Adrenal gland (tissue), 12 donors: ENCODE data around the gene TBRG4. TPM values are rescaled to one million over a fixed set of nuclear protein-coding genes. Genes with fewer than 3 reads are reported as not detected.

ENCODE experiments used
- DNase-seq, 7 donors: peaks; one replicate each; pipeline ENCODE4 v3.0.0-alpha.2; 2019 to 2020
- H3K27ac ChIP-seq, 5 donors: fragments of 200-600 bp; sonication (generic) in 4 of 5; 1 replicate in 3 of 5; 2 replicates in 2 of 5; pipeline versions ENCODE4 v1.5.1 to v1.8.0; 2016 to 2020; ENCODE audit warnings: mild to moderate bottlenecking in 1 of 5
- H3K27me3 ChIP-seq: fragments of 200-600 bp; 2 replicates; pipeline ENCODE4 v1.8.0; 2021
- H3K36me3 ChIP-seq, 2 donors: fragments of 200-600 bp; replicated peaks in 1 of 2; 1 replicate in 1 of 2; 2 replicates in 1 of 2; pipeline versions ENCODE4 v1.5.1 to v1.8.0; 2018 to 2022
- H3K4me1 ChIP-seq, 2 donors: fragments of 200-600 bp; replicated peaks in 1 of 2; 1 replicate in 1 of 2; 2 replicates in 1 of 2; pipeline versions ENCODE4 v1.5.1 to v1.8.0; 2018 to 2021
- H3K4me3 ChIP-seq, 4 donors: fragments of 200-600 bp; sonication (generic) in 3 of 4; one replicate each; pipeline ENCODE4 v1.5.1; 2016 to 2018
- H3K9me3 ChIP-seq, 3 donors: fragments of 200-600 bp; sonication (generic) in 1 of 3; replicated peaks in 1 of 3; 1 replicate in 2 of 3; 2 replicates in 1 of 3; pipeline versions ENCODE4 v1.5.1 to v1.8.0; 2016 to 2021
- CTCF ChIP-seq, 6 experiments: fragments of 450-650 bp in 4 of 6; fragments of 200-600 bp in 2 of 6; sonication (generic) in 1 of 6; IDR thresholded peaks; 1 replicate in 5 of 6; 2 replicates in 1 of 6; pipeline versions ENCODE4 v1.5.1 to v1.8.0; 2016 to 2021; ENCODE audit warnings: antibody characterized with exemption in 6 of 6, mild to moderate bottlenecking in 2 of 6, moderate library complexity in 1 of 6
- POLR2A ChIP-seq, 2 donors: fragments of 450-650 bp; IDR thresholded peaks; one replicate each; pipeline ENCODE4 v1.6.1; 2017; ENCODE audit warnings: antibody characterized with exemption in 2 of 2, mild to moderate bottlenecking in 2 of 2, moderate library complexity in 1 of 2
- WGBS, 4 donors: extraction: QIAGEN DNeasy Blood & Tissue Kit in 2 of 4; methylation state at CpG; one replicate each; pipeline versions ENCODE4 v1.1.5 to v1.1.7; 2013 to 2017; 5-methylcytosine and 5-hydroxymethylcytosine counted together
- intact Hi-C, 2 donors: fragments of 100-400 bp; cut with DNase I; formaldehyde crosslinking; loops; one replicate each; pipeline versions ENCODE4 v1.14.1 to v1.15.0; 2022 to 2023
- polyA plus RNA-seq, 3 donors: library from polyadenylated mRNA; stranded (reverse); fragments of 200-250 nt in 2 of 3; fragments of 350-450 nt in 1 of 3; fragmentation: Illumina TruSeq in 1 of 3; extraction: RNeasy Lipid Tissue Mini Kit (QIAGEN cat#74804) in 1 of 3; gene quantifications; one replicate each; pipeline ENCODE4 v1.2.3, GENCODE V29; 2013 to 2014
- total RNA-seq, 9 donors: library from RNA; depleted of rRNA in 4 of 9; stranded (reverse); fragments of >200 nt in 4 of 9; fragments of 120-200 nt in 1 of 9; fragmentation: NEBNext Ultra II Directional in 1 of 9; extraction: Animal tissue kit (Norgen Biotek cat#: 25700) in 1 of 9; gene quantifications; one replicate each; pipeline versions ENCODE4 v1.1.0 to v1.2.4, GENCODE V29; 2013 to 2023
- donor health status: healthy with polysubstance abuse.
- donor health status: Bipolar disorder and iron deficiency.
- donor health status: DM: yes; HTN: yes; CAD: no.
- donor health status: DM: no; HTN: no; CAD: no.
- donor health status: DM: no; HTN: no; CAD: no.
- donor health status: DM: yes; HTN: yes; CAD: no.

Gene TBRG4
- total and polyA plus RNA-seq, 12 donors: 41.4 to 85.8 (median 58.0) TPM

GRCh38 chr7:45082831-45083331, 28.6 kb downstream of the TBRG4 start:
- no peak overlapping the region for H3K27ac ChIP-seq
- intact Hi-C loops: loop anchor here in 1 of 2 donors (1.0 kb wide), 1 partner anchor 40 kb away; no protein-coding TSS in a partner anchor

DNA sequence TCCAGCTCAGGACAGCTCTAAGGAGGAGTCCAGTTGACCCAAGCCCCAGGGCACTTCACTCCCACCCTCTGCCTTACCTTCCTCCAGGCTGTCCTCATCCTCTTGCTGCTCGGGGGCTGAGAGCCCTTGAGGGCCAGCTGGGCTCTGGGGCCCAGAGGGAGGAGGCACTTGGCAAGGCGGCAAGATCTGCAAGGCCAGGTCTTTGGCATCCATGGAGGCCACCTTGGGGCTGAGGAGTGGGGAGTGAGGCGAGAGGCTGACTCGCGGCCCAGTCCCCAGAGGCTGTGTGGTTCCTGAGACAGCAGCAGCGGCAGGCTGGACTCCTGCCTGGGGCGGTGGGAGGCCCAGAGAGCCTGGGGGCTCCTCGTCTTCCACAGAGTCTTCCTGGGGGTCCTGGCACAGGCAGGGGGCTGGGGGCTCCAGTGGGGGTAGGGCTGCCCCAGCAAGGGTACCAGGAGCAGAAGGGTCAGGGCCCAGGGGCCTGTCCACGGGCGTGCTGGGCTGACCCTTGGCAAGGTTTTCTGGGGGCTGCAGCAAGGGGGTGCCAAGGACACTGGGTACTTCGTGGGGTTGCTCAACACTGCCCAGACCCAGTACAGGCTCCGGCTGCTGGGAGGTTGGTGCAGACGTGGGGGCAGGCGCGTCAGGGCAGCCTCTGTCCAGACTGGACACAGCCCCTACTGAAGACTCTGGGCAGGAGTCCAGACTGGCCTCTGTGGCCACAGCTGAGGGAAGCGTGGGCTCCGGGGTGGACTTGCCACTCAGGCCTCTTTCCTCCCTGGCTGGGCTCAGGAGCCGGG, 29.3 kb downstream of the TBRG4 start:
- H3K27me3 ChIP-seq: no peaks in the 10 kb centered on the region
- no peak overlapping the region for H3K4me3 ChIP-seq
- peaks cover 0 to 6% of the 10 kb centered on the region in 2 donors for H3K36me3 ChIP-seq
- peak; percentile 44 to 74 (median 59) for DNase-seq
- 38 to 54% (median 50%) methylated on average over 4 to 18 of the region's 18 CpGs for WGBS, 4 donors
- no peak for TF ChIP-seq CTCF (IDR thresholded peaks at IDR 0.05)
- no peak for TF ChIP-seq POLR2A (IDR thresholded peaks at IDR 0.05)
- intact Hi-C loops: loop anchor here in 1 of 2 donors (1.0 kb wide), 1 partner anchor 41 kb away; no protein-coding TSS in a partner anchor
- peak overlapping the region in 1 of 5 donors; percentile 22 for H3K27ac ChIP-seq
- H3K9me3 ChIP-seq: no peaks in the 10 kb centered on the region
- H3K4me1 ChIP-seq: peaks cover 0 to 12% of the 10 kb centered on the region in 2 donors

More at GRCh38 chr7:45082831-45083331, 28.6 kb downstream of the TBRG4 start:
- DNase-seq: no peak
- WGBS, 4 donors: 74 to 80% (median 76%) methylated on average over 8 to 10 of the region's 10 CpGs; no CpG with 5 or more reads in 1 of the 4 donors
- H3K36me3 ChIP-seq: no peaks in the 10 kb centered on the region
- H3K27me3 ChIP-seq: no peaks in the 10 kb centered on the region
- no peak overlapping the region for H3K4me3 ChIP-seq
- H3K4me1 ChIP-seq: peaks cover 0 to 12% of the 10 kb centered on the region in 2 donors
- TF ChIP-seq CTCF (IDR thresholded peaks at IDR 0.05) (no peak), POLR2A (IDR thresholded peaks at IDR 0.05) (no peak)
- no peaks in the 10 kb centered on the region for H3K9me3 ChIP-seq

- intact Hi-C loops: no loop called here
- DNase-seq: no peak
- H3K4me3 ChIP-seq: no peak overlapping the region
- H3K9me3 ChIP-seq: no peaks in the 10 kb centered on the region
- no peaks in the 10 kb centered on the region for H3K27me3 ChIP-seq
- peaks cover 0 to 12% of the 10 kb centered on the region in 2 donors for H3K4me1 ChIP-seq
- no peak overlapping the region for H3K27ac ChIP-seq
- no peak for TF ChIP-seq POLR2A (IDR thresholded peaks at IDR 0.05)
- no peak for TF ChIP-seq CTCF (IDR thresholded peaks at IDR 0.05)
- peaks cover 0 to 12% of the 10 kb centered on the region in 2 donors for H3K36me3 ChIP-seq
- 85 to 88% (median 85%) methylated on average over 9 of the region's 9 CpGs; no CpG with 5 or more reads in 1 of the 4 donors for WGBS, 4 donors
These were observed 29.9 kb downstream of the TBRG4 start for GRCh38 chr7:45081670-45081974.

DNA sequence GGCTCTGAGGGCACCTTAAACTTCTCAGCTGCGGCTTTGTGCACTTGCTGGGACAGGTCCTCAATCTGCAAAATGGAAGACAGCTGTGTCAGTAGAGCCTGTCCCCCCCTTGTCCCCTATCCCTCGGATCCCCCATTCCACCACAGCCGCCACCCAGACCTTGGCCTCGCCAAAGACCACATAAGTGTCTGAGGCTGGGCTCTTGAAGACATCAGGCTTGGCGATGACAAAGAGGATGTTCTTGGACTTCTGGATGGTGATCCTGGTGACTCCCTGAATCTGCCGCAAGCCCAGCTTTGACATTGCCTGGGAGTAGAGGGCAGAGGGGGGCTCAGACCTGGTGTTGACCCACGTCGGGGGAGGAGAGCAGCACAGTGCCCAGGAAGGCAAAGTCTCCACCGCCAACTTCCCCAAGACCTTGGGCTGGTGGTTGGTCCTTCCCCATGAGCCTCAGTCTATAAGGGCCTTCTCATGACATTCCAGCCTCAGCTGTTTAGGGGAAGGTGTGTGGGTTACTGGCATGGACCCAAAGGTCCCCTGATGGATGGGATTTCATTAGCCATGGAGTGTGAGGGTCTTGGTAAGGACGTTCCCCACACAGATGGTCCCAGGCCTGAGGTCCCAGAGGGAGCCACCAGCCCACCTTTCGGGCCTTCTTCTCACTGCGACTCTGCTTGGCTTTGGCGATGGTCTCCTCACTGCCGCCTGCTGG, 30.4 kb downstream of the TBRG4 start:
- WGBS, 4 donors: 87 to 98% (median 93%) methylated on average over 6 to 14 of the region's 14 CpGs
- H3K27ac ChIP-seq: no peak overlapping the region

More for the DNA sequence above, 30.4 kb downstream of the TBRG4 start:
- intact Hi-C loops: no loop called here
- H3K9me3 ChIP-seq: no peaks in the 10 kb centered on the region
- no peak overlapping the region for H3K4me3 ChIP-seq
- TF ChIP-seq POLR2A (IDR thresholded peaks at IDR 0.05) (no peak), CTCF (IDR thresholded peaks at IDR 0.05) (no peak)
- H3K36me3 ChIP-seq: peaks cover 0 to 17% of the 10 kb centered on the region in 2 donors
- no peaks in the 10 kb centered on the region for H3K27me3 ChIP-seq
- peak in 1 of 7 donors; percentile 42 for DNase-seq
- H3K4me1 ChIP-seq: peaks cover 0 to 12% of the 10 kb centered on the region in 2 donors
